Ectodermal cell (in vitro differentiated cells): ENCODE measurements around the gene SPON1.

Experiments used
- H3K27ac ChIP-seq: 2 replicates; pipeline ENCODE4 v1.7.0; 2013; ENCODE audit warnings: mild to moderate bottlenecking, low read depth, low read length; ENCODE audit not compliant: insufficient read depth, poor library complexity, severe bottlenecking
- H3K27me3 ChIP-seq: 2 replicates; pipeline ENCODE4 v1.7.0; 2013; ENCODE audit warnings: mild to moderate bottlenecking, low read length; ENCODE audit not compliant: insufficient read depth, control insufficient read depth, poor library complexity, severe bottlenecking
- H3K36me3 ChIP-seq: one replicate; pipeline ENCODE4 v1.7.0; 2013; ENCODE audit warnings: low read length; ENCODE audit not compliant: control insufficient read depth, insufficient read depth
- H3K4me1 ChIP-seq: one replicate; pipeline ENCODE4 v1.7.0; 2013; ENCODE audit warnings: low read length; ENCODE audit not compliant: control insufficient read depth, insufficient read depth
- H3K4me3 ChIP-seq: 2 replicates; pipeline ENCODE4 v1.7.0; 2013; ENCODE audit warnings: low read depth, low read length, control low read depth; ENCODE audit not compliant: insufficient read depth
- H3K9me3 ChIP-seq: 2 replicates; pipeline ENCODE4 v1.7.0; 2013; ENCODE audit warnings: mild to moderate bottlenecking, low read length, moderate library complexity; ENCODE audit not compliant: control insufficient read depth
- WGBS, 2 experiments: methylation state at CpG; one replicate each; pipeline ENCODE4 v1.1.7; 2013; ENCODE audit warnings: missing lambda C conversion rate in 2 of 2; 5-methylcytosine and 5-hydroxymethylcytosine counted together

The SPON1 gene

GRCh38 chr11:13999704-14000103, 37.2 kb downstream of the SPON1 start:
- Histone ChIP-seq H3K4me1 (no peaks in the 10 kb centered on the region), H3K27ac (no peak overlapping the region), H3K36me3 (no peaks in the 10 kb centered on the region), H3K9me3 (no peaks in the 10 kb centered on the region), H3K27me3 (no peaks in the 10 kb centered on the region), H3K4me3 (no peak overlapping the region)

GRCh38 chr11:14001597-14001996, 39.1 kb downstream of the SPON1 start:
- Histone ChIP-seq H3K27me3 (no peaks in the 10 kb centered on the region), H3K36me3 (no peaks in the 10 kb centered on the region), H3K4me1 (no peaks in the 10 kb centered on the region), H3K27ac (no peak overlapping the region), H3K4me3 (no peak overlapping the region), H3K9me3 (no peaks in the 10 kb centered on the region)
- 93% methylated on average over 2 of the region's 2 CpGs for WGBS, 2 experiments

- Histone ChIP-seq H3K36me3 (no peaks in the 10 kb centered on the region), H3K27ac (no peak overlapping the region), H3K4me3 (no peak overlapping the region), H3K27me3 (no peaks in the 10 kb centered on the region), H3K4me1 (no peaks in the 10 kb centered on the region), H3K9me3 (no peaks in the 10 kb centered on the region)
- 89 to 90% methylated on average over 6 of the region's 6 CpGs for WGBS, 2 experiments
Observed at GRCh38 chr11:14007566-14007965, 45.0 kb downstream of the SPON1 start.

GRCh38 chr11:14010665-14011064, 48.1 kb downstream of the SPON1 start:
- 98% methylated on average over 3 of the region's 3 CpGs for WGBS, 2 experiments
- Histone ChIP-seq H3K36me3 (no peaks in the 10 kb centered on the region), H3K4me1 (no peaks in the 10 kb centered on the region), H3K9me3 (no peaks in the 10 kb centered on the region), H3K27me3 (no peaks in the 10 kb centered on the region), H3K27ac (no peak overlapping the region), H3K4me3 (no peak overlapping the region)

- H3K4me1 ChIP-seq = no peaks in the 10 kb centered on the region
- no peak overlapping the region for H3K4me3 ChIP-seq
- H3K27ac ChIP-seq = no peak overlapping the region
- H3K9me3 ChIP-seq = no peaks in the 10 kb centered on the region
- no peaks in the 10 kb centered on the region for H3K27me3 ChIP-seq
- 85 to 96% methylated on average over 3 to 4 of the region's 4 CpGs for WGBS, 2 experiments
- no peaks in the 10 kb centered on the region for H3K36me3 ChIP-seq
Observed at GRCh38 chr11:14012846-14013245, 50.3 kb downstream of the SPON1 start.

- Histone ChIP-seq H3K27ac (no peak overlapping the region), H3K27me3 (no peaks in the 10 kb centered on the region), H3K4me1 (peaks cover 3% of the 10 kb centered on the region), H3K4me3 (no peak overlapping the region), H3K36me3 (no peaks in the 10 kb centered on the region), H3K9me3 (no peaks in the 10 kb centered on the region)
- WGBS, 2 experiments = 70 to 78% methylated on average over 4 of the region's 4 CpGs
Observed at GRCh38 chr11:14015711-14016110, 53.2 kb downstream of the SPON1 start.

GRCh38 chr11:14018441-14018840, 55.9 kb downstream of the SPON1 start:
- no peaks in the 10 kb centered on the region for H3K9me3 ChIP-seq
- no peak overlapping the region for H3K4me3 ChIP-seq
- H3K36me3 ChIP-seq = no peaks in the 10 kb centered on the region
- H3K27ac ChIP-seq = no peak overlapping the region
- no peaks in the 10 kb centered on the region for H3K27me3 ChIP-seq
- peaks cover 19% of the 10 kb centered on the region for H3K4me1 ChIP-seq
- WGBS, 2 experiments = 83 to 87% methylated on average over 2 of the region's 2 CpGs

- H3K4me3 ChIP-seq = no peak overlapping the region
- no peaks in the 10 kb centered on the region for H3K27me3 ChIP-seq
- 11 to 12% methylated on average over 4 of the region's 4 CpGs for WGBS, 2 experiments
- H3K27ac ChIP-seq = peak overlapping the region; percentile 27
- H3K36me3 ChIP-seq = no peaks in the 10 kb centered on the region
- H3K4me1 ChIP-seq = peaks cover 19% of the 10 kb centered on the region
- no peaks in the 10 kb centered on the region for H3K9me3 ChIP-seq
Observed at GRCh38 chr11:14021738-14022137, 59.2 kb downstream of the SPON1 start.

GRCh38 chr11:14022251-14022650, 59.7 kb downstream of the SPON1 start:
- no peak overlapping the region for H3K27ac ChIP-seq
- no peaks in the 10 kb centered on the region for H3K9me3 ChIP-seq
- H3K27me3 ChIP-seq = no peaks in the 10 kb centered on the region
- no peaks in the 10 kb centered on the region for H3K36me3 ChIP-seq
- 92 to 95% methylated on average over 2 of the region's 3 CpGs for WGBS, 2 experiments
- no peak overlapping the region for H3K4me3 ChIP-seq
- H3K4me1 ChIP-seq = peaks cover 19% of the 10 kb centered on the region

- no peaks in the 10 kb centered on the region for H3K36me3 ChIP-seq
- no peaks in the 10 kb centered on the region for H3K27me3 ChIP-seq
- H3K4me1 ChIP-seq = peaks cover 19% of the 10 kb centered on the region
- WGBS, 2 experiments = 80 to 81% methylated on average over 6 of the region's 6 CpGs
- no peaks in the 10 kb centered on the region for H3K9me3 ChIP-seq
- H3K4me3 ChIP-seq = no peak overlapping the region
- no peak overlapping the region for H3K27ac ChIP-seq
Observed at GRCh38 chr11:14022821-14023220, 60.3 kb downstream of the SPON1 start.

GRCh38 chr11:14026961-14027360, 64.4 kb downstream of the SPON1 start:
- 78 to 82% methylated on average over 6 of the region's 6 CpGs for WGBS, 2 experiments
- peaks cover 7% of the 10 kb centered on the region for H3K4me1 ChIP-seq

More at GRCh38 chr11:14026961-14027360, 64.4 kb downstream of the SPON1 start:
- H3K9me3 ChIP-seq = no peaks in the 10 kb centered on the region
- H3K27ac ChIP-seq = no peak overlapping the region
- H3K27me3 ChIP-seq = no peaks in the 10 kb centered on the region
- no peak overlapping the region for H3K4me3 ChIP-seq
- H3K36me3 ChIP-seq = no peaks in the 10 kb centered on the region
